ENCODE measurements around the gene MED29.

Gene MED29

DNA sequence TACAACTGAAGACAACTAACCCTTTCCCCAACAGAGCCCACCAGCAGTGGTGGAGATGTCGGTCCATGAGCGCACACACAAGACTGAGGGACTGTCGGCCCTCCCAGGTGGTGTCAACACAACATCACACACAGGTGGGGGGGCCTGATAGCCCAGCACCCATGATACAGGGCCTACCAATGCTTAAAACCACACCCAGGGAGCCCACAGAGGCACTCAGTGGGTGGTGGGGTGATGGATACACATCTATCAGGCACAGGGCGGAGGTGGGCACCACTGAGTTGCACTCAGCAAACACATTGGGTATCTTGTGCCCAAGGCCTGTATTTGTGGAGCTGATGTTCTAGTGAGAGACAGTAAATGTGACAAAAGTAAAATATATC, 8.5 kb downstream of the MED29 start:
- no peak for DNase-seq

GRCh38 chr19:39400061-39400460, 8.9 kb downstream of the MED29 start:
- no peak for DNase-seq

- DNase-seq, result no peak
Observed at GRCh38 chr19:39401070-39401548, 9.9 kb downstream of the MED29 start.

- DNase-seq, result peak; percentile 87
Observed at GRCh38 chr19:39401549-39402345, 10.6 kb downstream of the MED29 start.

- DNase-seq, result peak; percentile 81
Observed at GRCh38 chr19:39402346-39403300, 11.4 kb downstream of the MED29 start.

GRCh38 chr19:39403331-39404312, 12.4 kb downstream of the MED29 start:
- peak; percentile 99 for DNase-seq

GRCh38 chr19:39405261-39405957, 14.2 kb downstream of the MED29 start:
- no peak for DNase-seq

- peak; percentile 88 for DNase-seq
Observed at GRCh38 chr19:39405958-39406655, 14.9 kb downstream of the MED29 start.

DNA sequence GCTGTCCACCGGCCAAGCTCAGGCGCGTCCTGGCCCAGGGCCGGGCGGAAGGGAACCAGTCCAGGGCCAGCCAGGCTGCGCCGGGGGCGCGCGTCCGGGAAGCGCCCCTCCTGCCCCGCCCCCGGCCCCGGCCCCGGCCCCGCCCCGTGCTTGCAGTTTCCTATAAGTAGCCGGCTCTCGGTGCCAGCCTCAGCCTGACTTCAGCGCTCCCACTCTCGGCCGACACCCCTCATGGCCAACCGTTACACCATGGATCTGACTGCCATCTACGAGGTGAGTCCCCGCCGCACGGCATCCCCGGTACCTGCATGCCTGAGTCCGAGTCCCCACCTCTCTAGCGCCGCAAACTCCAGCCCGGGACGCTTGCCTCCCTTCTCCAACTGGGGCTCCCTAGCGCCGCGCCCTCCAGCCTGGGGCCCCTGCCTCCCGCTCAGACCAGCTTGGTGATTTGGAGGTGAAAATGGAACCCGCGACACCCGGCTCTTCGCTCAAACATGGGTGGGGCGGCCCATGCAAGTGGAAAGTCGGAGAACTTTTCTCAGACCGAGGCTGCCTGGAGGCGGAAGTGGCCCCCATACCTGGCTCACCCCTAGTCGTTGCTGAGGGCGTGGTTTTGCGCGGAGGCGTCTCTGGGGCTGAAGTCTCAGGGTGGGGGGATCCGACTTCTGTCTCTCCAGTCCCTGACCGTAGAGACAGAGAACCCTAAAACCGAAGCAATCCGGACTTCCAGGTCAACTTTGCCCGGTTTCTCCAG, 15.7 kb downstream of the MED29 start, which contains the start of gene ZFP36:
ZFP36 (plus strand) TSS at position 192 of the 754 bp plus-strand sequence; CDS start at position 250, 58 bp downstream.
- peak; percentile 87 for DNase-seq

DNA sequence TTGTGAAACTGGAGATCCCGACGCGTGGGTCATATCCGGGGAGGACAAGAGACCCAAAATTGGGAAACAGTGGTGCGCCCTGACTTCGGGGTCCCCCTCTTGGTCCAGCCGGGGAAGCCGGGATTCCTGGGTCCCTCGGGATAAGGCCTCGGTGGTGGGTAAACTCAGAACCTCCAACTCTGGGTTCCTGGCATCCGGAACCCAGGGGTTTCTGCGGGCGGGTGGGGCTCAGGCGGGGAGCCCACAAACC, 16.2 kb downstream of the MED29 start:
- DNase-seq, result no peak

GRCh38 chr19:39407660-39408391, 16.6 kb downstream of the MED29 start:
- peak; percentile 57 for DNase-seq

DNA sequence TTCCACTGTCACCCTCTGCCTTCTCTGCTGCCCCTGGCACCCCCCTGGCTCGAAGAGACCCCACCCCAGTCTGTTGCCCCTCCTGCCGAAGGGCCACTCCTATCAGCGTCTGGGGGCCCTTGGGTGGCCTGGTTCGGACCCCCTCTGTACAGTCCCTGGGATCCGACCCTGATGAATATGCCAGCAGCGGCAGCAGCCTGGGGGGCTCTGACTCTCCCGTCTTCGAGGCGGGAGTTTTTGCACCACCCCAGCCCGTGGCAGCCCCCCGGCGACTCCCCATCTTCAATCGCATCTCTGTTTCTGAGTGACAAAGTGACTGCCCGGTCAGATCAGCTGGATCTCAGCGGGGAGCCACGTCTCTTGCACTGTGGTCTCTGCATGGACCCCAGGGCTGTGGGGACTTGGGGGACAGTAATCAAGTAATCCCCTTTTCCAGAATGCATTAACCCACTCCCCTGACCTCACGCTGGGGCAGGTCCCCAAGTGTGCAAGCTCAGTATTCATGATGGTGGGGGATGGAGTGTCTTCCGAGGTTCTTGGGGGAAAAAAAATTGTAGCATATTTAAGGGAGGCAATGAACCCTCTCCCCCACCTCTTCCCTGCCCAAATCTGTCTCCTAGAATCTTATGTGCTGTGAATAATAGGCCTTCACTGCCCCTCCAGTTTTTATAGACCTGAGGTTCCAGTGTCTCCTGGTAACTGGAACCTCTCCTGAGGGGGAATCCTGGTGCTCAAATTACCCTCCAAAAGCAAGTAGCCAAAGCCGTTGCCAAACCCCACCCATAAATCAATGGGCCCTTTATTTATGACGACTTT, 17.4 kb downstream of the MED29 start:
- DNase-seq, result peak; percentile 35

- peak; percentile 89 for DNase-seq
Observed at GRCh38 chr19:39409208-39410016, 18.2 kb downstream of the MED29 start.

DNA sequence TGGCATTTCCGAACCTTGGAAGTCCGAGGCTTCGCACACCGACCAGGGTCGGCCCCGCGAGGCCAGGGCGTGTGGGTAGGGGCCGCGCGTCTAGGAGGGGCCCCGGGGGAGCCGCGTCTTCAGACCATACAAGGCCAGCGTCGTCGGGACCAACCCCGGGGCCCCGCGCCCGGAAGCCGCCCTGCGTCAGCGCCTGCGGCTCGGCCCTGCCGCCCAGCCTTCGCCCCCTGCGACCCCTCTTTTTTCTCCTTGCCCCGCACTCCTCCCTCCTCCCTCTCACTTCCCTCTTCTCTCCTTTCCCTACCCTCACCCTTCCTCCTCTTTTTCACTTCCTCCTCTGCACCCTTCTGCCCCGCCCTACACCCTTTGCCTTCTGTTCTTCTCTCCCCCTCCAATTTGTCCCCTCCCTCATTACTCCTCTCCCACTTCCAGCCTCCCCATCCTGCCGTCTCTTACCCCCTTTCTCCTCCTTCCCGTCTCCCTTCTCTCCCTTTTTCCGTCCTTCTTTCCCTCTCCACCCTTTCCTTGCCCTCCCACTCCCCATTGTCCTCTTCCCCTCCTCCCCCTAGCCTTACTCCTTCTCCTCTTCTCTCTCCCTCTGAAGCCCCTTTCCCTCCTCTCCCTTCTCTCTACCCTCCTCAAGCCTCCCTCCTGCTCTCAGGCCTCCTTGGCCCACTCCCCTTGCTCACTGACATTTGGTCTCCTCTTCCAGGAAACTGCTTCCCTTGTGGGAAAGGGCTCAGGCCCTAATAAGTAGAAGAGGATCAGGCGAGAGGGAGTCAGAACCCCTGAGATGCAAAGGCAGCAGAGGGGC, 19.0 kb downstream of the MED29 start:
- DNase-seq, result peak; percentile 67

- DNase-seq, result no peak
Observed at GRCh38 chr19:39410831-39411080, 19.6 kb downstream of the MED29 start.

GRCh38 chr19:39411081-39411831, 20.1 kb downstream of the MED29 start:
- DNase-seq, result peak; percentile 31

DNA sequence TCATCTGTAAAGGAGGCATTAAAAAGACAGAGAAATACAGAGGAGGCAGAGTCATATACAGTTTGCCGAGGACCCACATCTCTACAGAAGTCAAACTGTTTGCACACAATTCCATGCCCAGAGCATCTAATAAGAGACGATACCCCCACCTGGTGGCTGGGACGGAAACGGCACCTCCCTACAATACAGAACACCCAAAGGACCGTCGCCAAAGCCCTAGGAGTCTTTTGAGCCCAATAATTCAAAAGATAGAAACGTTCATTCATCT, 20.6 kb downstream of the MED29 start:
- peak; percentile 90 for DNase-seq

All from effector CD4-positive, alpha-beta T cell (primary cell).